ENCODE results near the gene ELFN2. TPM values are rescaled to one million over a fixed set of nuclear protein-coding genes. Genes with fewer than 3 reads are reported as not detected.

ELFN2 gene
- total and polyA plus RNA-seq, 2 of the 13 experiments (the other 11 are each of a cell fraction or from before 2014, with no cell fraction given): 0.01 TPM; not detected in 1

DNA sequence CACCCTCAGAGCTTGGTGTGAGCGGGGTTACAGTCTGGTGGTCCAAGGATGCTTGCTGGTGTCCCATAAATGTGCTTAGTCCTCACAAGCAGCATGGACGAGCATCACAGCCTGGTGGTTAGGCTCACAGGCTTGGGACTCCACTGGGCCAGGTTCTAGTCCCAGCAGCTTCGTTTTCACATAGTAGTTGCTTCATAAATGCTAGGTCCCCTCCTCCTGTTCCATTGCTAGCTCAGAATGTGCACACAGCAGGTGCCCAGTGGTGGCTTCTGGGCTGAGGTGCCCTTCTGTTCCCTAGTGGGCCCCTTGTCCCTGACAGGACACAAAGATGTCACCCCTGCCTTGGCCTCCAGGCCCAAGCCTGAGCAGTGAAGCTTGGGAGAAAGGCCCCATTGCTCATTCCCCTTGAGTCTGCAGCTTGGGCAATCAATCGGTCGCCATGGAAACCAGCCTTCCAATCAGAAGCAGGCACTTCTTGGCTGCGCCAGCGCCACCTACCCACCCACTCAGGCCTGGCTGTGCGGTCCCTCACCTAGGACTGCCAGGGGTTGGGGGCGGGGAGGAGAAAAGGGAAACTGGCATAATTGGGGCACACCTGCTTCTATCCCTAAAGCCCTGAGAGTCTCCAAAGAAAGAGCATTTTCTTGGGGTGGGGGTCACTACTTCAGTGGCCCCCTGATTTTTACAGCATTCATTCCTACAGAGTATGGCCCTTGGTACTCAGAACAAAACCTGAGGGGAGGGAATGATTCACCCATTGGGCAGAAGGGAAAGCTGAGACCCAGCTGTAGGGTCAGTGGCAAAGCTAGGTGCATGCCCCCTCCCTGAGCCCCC is 96.9 kb downstream of the ELFN2 start (continued):
- peak; percentile 85 for TF ChIP-seq NFYB (CRISPR knock-in tag; IDR thresholded peaks at IDR 0.05)

GRCh38 chr22:37329238-37330140 is 97.8 kb downstream of the ELFN2 start:
- Histone ChIP-seq H3K4me3 (replicated peaks in 1 of 3; ENCODE audit: insufficient read depth in 1 of 3, low read depth in 2 of 3, low read length in 3 of 3) (no peak overlapping the region), H3K9ac (ENCODE audit: insufficient read depth, low read depth, low read length) (no peak overlapping the region), H3K4me1 (ENCODE audit: insufficient read depth, low read length) (peaks cover 16% of the 10 kb centered on the region; the same call in 1 of the 2 replicates), H4K20me1 (ENCODE audit: insufficient read depth, low read length) (no peaks in the 10 kb centered on the region), H2AFZ (ENCODE audit: low read length) (no peak overlapping the region), H3K36me3 (replicated peaks in 1 of 2; ENCODE audit: control insufficient read depth in 1 of 2, insufficient read depth in 2 of 2, low read length in 2 of 2) (no peaks in the 10 kb centered on the region), H3K27me3 (ENCODE audit: control insufficient read depth in 1 of 2, insufficient read depth in 2 of 2, low read length in 2 of 2) (peaks cover 1 to 3% of the 10 kb centered on the region in 2 experiments; a peak in 2 of 5 replicates), H3K27ac (ENCODE audit: extremely low read length, insufficient read depth, low read length) (no peak overlapping the region), H3K79me2 (ENCODE audit: insufficient read depth, low read length) (no peaks in the 10 kb centered on the region), H3K4me2 (ENCODE audit: low read depth, low read length) (no peak overlapping the region), H3K9me3 (ENCODE audit: low read length) (no peaks in the 10 kb centered on the region)
- ChIA-PET POLR2A (no interaction called here), CTCF (ENCODE audit: low intra/inter-chr PET ratio, low total read pairs) (no interaction called here)
- FAIRE-seq (no peak), ATAC-seq (no peak), DNase-seq (ENCODE audit: low spot score) (no peak)
- intact Hi-C loops (cut with micrococcal nuclease; ENCODE audit: unreplicated experiment): no loop called here
- WGBS (ENCODE audit: low lambda C conversion rate): 31% methylated on average over 14 of the region's 14 CpGs
- no TSS peak for BruUV-seq (replicated peaks)
- no peak for TF ChIP-seq SATB2 (CRISPR knock-in tag; IDR thresholded peaks at IDR 0.05)
- no peak for TF ChIP-seq KAT8 (CRISPR knock-in tag; IDR thresholded peaks at IDR 0.05)
- TF ChIP-seq FOXA3 (CRISPR knock-in tag; IDR thresholded peaks at IDR 0.05): no peak
- no peak for TF ChIP-seq ZNF264 (CRISPR knock-in tag; IDR thresholded peaks at IDR 0.05)
- no peak for TF ChIP-seq NBN (conservative IDR thresholded peaks at IDR 0.05)
- no peak for TF ChIP-seq ONECUT2 (CRISPR knock-in tag; IDR thresholded peaks at IDR 0.05)
- no peak for TF ChIP-seq ZNF678 (CRISPR knock-in tag; IDR thresholded peaks at IDR 0.05)
- TF ChIP-seq ZSCAN22 (CRISPR knock-in tag; IDR thresholded peaks at IDR 0.05): no peak
- TF ChIP-seq, protein P1, sequence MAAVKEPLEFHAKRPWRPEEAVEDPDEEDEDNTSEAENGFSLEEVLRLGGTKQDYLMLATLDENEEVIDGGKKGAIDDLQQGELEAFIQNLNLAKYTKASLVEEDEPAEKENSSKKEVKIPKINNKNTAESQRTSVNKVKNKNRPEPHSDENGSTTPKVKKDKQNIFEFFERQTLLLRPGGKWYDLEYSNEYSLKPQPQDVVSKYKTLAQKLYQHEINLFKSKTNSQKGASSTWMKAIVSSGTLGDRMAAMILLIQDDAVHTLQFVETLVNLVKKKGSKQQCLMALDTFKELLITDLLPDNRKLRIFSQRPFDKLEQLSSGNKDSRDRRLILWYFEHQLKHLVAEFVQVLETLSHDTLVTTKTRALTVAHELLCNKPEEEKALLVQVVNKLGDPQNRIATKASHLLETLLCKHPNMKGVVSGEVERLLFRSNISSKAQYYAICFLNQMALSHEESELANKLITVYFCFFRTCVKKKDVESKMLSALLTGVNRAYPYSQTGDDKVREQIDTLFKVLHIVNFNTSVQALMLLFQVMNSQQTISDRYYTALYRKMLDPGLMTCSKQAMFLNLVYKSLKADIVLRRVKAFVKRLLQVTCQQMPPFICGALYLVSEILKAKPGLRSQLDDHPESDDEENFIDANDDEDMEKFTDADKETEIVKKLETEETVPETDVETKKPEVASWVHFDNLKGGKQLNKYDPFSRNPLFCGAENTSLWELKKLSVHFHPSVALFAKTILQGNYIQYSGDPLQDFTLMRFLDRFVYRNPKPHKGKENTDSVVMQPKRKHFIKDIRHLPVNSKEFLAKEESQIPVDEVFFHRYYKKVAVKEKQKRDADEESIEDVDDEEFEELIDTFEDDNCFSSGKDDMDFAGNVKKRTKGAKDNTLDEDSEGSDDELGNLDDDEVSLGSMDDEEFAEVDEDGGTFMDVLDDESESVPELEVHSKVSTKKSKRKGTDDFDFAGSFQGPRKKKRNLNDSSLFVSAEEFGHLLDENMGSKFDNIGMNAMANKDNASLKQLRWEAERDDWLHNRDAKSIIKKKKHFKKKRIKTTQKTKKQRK (IDR thresholded peaks at IDR 0.05; ENCODE audit: low read length): no peak
- no peak for TF ChIP-seq ZNF720 (CRISPR knock-in tag; IDR thresholded peaks at IDR 0.05)
- TF ChIP-seq ZNF784 (CRISPR knock-in tag; IDR thresholded peaks at IDR 0.05; ENCODE audit: borderline replicate concordance): no peak
- TF ChIP-seq TSC22D2 (CRISPR knock-in tag; IDR thresholded peaks at IDR 0.05; ENCODE audit: borderline replicate concordance): no peak
- no peak for TF ChIP-seq ZNF569 (CRISPR knock-in tag; IDR thresholded peaks at IDR 0.05; ENCODE audit: borderline replicate concordance)
- in situ Hi-C loops (cut with HindIII; ENCODE audit: extremely low pct_ligation_motif_present, low pct_unique_long_range_greater_than_20kb): loop anchor here (10.0 kb wide), 1 partner anchor 255 kb away; the partner anchor contains the start of gene LGALS2

Measured in HepG2 (cell line).